CD1c-positive myeloid dendritic cell (primary cell): ENCODE results near the gene CFAP97D2.

ENCODE experiments used
- DNase-seq: peaks from one replicate; pipeline ENCODE4 v3.0.0-alpha.2; 2016; ENCODE audit errors: extremely low spot score

The CFAP97D2 gene

DNA sequence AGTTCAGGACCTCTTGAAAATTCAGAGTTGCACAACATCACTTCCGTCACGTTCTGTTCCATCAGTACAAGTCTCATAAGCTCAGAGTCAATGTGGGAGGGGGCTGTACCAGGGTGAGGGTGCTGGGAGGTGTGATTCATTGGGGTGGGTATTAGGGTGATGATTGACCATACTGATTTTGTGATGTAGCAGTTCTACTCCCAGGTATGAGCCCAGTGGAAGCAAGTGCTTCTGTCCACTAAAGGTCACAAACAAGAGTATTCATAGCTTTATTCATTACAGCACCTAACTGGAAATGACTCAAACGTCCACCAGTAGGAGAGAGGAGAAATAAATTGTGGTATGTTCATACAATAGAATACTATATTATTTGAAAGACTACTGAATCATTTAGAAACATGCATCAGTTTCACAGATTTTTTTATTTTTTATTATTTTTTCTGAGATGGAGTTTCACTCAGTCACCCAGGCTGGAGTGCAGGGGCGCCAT lies 90.3 kb downstream of the CFAP97D2 start:
- no peak for DNase-seq
